ENCODE results near the gene TEAD1.

Gene TEAD1

GRCh38 chr11:12862696-12863469, 188.7 kb downstream of the TEAD1 start:
- peak; percentile 75 for DNase-seq (ENCODE audit: extremely low read depth, low read depth)
- no peak for TF ChIP-seq CTCF (IDR thresholded peaks at IDR 0.05; ENCODE audit: low read depth, low read length)

- DNase-seq (ENCODE audit: extremely low read depth, low read depth): no peak
- no peak for TF ChIP-seq CTCF (IDR thresholded peaks at IDR 0.05; ENCODE audit: low read depth, low read length)
Observed at GRCh38 chr11:12863605-12864121, 189.4 kb downstream of the TEAD1 start.

GRCh38 chr11:12864316-12865156, 190.3 kb downstream of the TEAD1 start:
- no peak for TF ChIP-seq CTCF (IDR thresholded peaks at IDR 0.05; ENCODE audit: low read depth, low read length)
- DNase-seq (ENCODE audit: extremely low read depth, low read depth): no peak

GRCh38 chr11:12865863-12866595, 191.8 kb downstream of the TEAD1 start:
- no peak for TF ChIP-seq CTCF (IDR thresholded peaks at IDR 0.05; ENCODE audit: low read depth, low read length)
- DNase-seq (ENCODE audit: extremely low read depth, low read depth): no peak

- DNase-seq (ENCODE audit: extremely low read depth, low read depth): no peak
- no peak for TF ChIP-seq CTCF (IDR thresholded peaks at IDR 0.05; ENCODE audit: low read depth, low read length)
Observed at GRCh38 chr11:12867531-12867930, 193.3 kb downstream of the TEAD1 start.

GRCh38 chr11:12868315-12869073, 194.3 kb downstream of the TEAD1 start:
- TF ChIP-seq CTCF (IDR thresholded peaks at IDR 0.05; ENCODE audit: low read depth, low read length): no peak; the same call in none of the 2 replicates
- no peak for DNase-seq (ENCODE audit: extremely low read depth, low read depth)
